Measurements from ENCODE around the gene RAI1. TPM values are rescaled to one million over a fixed set of nuclear protein-coding genes. Genes with fewer than 3 reads are reported as not detected.

Gene RAI1
- total RNA-seq, 1 donor from 2014 or later: 38.1 TPM

DNA sequence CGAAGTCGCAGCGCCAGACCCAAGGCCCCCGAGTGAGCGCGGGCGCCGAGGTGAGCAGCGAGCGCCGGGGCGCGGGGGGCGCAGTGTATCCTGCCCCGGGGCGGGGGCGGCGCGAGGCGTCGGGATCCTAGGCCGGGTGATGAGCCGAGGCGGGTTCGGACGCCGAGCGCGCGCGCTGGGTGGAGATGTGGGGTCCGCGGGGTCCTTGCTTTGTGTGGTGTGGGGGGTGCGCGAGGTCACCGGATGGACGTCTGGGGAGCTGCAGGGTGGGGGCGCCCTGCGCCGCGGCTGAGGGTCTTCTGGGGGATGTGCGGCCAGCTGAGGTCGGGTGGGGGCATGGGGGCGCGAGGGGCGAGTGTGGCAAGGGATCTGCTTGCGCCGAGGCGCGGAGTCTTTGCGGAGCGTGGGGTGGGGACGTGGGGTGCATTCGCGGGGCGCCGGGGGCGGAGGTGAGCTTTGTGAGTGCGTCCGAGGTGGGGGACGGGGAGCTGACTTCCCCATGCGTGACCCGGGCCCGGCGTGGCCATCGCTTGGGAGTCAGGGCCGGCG is 560 bp downstream of the RAI1 start:
- DNase-seq: peak; percentile 79
- peaks cover 31% of the 10 kb centered on the region for H3K4me1 ChIP-seq
- peak overlapping the region; percentile 70 for H3K4me3 ChIP-seq
- H3K27ac ChIP-seq: peak overlapping the region; percentile 91
- H3K36me3 ChIP-seq: no peaks in the 10 kb centered on the region
- intact Hi-C loops (cut with DNase I): loop anchor here (10.0 kb wide), 1 partner anchor 183 kb away; no protein-coding TSS in a partner anchor
- H3K27me3 ChIP-seq: no peaks in the 10 kb centered on the region
- no peaks in the 10 kb centered on the region for H3K9me3 ChIP-seq
- peak; percentile 19 for ATAC-seq
- TF ChIP-seq, protein P1, sequence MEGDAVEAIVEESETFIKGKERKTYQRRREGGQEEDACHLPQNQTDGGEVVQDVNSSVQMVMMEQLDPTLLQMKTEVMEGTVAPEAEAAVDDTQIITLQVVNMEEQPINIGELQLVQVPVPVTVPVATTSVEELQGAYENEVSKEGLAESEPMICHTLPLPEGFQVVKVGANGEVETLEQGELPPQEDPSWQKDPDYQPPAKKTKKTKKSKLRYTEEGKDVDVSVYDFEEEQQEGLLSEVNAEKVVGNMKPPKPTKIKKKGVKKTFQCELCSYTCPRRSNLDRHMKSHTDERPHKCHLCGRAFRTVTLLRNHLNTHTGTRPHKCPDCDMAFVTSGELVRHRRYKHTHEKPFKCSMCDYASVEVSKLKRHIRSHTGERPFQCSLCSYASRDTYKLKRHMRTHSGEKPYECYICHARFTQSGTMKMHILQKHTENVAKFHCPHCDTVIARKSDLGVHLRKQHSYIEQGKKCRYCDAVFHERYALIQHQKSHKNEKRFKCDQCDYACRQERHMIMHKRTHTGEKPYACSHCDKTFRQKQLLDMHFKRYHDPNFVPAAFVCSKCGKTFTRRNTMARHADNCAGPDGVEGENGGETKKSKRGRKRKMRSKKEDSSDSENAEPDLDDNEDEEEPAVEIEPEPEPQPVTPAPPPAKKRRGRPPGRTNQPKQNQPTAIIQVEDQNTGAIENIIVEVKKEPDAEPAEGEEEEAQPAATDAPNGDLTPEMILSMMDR (IDR thresholded peaks at IDR 0.05): no peak

DNA sequence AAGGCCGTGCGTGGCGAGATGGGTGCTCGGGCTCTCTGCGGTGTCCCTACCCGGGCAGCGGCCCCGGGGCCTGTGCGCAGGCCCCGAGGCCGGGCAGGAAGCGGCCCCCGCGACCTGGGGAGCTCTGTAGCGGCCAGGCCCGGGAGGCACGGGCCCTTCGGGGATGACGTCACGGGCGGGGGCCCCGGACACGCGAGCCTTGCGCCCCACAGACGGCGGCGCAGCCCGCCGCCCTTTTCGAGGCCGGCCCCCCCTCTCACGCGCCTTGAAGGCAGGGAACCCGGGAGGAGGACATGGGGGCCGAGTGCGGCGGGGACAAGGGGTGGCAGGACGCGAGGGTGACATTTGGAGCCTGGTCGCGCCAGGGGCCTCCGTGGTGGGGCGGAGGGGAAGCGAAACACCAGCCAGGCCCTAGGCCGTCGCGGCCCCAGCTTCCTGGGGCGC is 1.1 kb downstream of the RAI1 start:
- Histone ChIP-seq H3K27ac (peak overlapping the region; percentile 91), H3K27me3 (no peaks in the 10 kb centered on the region), H3K4me1 (peaks cover 36% of the 10 kb centered on the region), H3K4me3 (peak overlapping the region; percentile 70), H3K9me3 (no peaks in the 10 kb centered on the region), H3K36me3 (no peaks in the 10 kb centered on the region)
- TF ChIP-seq, protein P1 (IDR thresholded peaks at IDR 0.05): no peak
- ATAC-seq (peak; percentile 53), DNase-seq (peak; percentile 87)
- intact Hi-C loops (cut with DNase I): loop anchor here (10.0 kb wide), 1 partner anchor 182 kb away; no protein-coding TSS in a partner anchor

DNA sequence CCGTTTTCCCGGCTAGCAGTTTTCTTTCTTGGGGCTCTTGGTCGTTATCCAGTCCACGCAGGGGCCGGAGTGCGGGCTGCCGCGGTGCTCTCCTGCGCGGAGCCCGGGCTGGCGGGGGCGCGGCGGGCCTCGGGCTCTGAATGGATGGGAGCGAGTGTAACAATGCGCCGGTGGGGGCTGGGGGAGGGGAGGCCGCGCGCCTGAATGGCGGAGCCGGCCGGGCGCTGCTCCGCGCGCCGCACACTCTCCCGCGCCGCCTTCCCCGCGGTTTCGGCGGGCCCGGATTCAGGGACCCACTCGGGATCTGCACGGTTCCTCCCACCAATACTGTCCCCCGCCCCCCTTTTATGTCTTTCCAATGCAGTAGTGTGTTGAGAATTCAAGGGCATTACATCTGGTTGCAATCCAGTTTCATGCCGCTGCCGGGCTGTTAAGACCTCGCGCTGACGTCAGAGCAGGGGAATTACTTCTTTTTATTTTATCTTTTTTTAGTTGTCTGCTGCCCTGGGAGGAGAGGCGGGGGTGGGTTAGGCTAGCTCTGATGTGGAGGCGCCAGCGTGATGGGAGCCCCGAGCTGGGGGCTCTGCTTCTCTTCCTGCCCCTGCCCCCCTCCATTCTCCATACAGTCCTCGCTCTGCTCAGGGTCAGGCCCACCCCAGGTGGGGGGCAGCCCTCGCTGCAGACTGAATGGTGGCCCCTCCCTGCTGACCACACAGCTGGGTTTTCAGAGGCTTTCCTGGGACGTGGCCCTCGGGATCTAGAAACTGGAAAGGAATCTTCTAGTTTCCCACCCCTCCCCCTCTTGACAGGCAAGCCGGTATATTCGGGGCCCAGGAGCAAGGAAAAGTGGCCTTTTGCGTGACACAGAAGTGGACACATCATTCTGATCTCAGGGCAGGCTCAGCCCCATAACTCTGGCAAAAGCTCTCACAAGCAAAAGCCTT is 1.8 kb downstream of the RAI1 start:
- Histone ChIP-seq H3K4me3 (peak overlapping the region; percentile 70), H3K36me3 (no peaks in the 10 kb centered on the region), H3K9me3 (no peaks in the 10 kb centered on the region), H3K4me1 (peaks cover 43% of the 10 kb centered on the region), H3K27me3 (no peaks in the 10 kb centered on the region), H3K27ac (peak overlapping the region; percentile 91)
- intact Hi-C loops (cut with DNase I): loop anchor here (10.0 kb wide), 1 partner anchor 182 kb away; no protein-coding TSS in a partner anchor
- TF ChIP-seq, protein P1 (IDR thresholded peaks at IDR 0.05): no peak
- DNase-seq (peak; percentile 88), ATAC-seq (peak; percentile 60)

DNA sequence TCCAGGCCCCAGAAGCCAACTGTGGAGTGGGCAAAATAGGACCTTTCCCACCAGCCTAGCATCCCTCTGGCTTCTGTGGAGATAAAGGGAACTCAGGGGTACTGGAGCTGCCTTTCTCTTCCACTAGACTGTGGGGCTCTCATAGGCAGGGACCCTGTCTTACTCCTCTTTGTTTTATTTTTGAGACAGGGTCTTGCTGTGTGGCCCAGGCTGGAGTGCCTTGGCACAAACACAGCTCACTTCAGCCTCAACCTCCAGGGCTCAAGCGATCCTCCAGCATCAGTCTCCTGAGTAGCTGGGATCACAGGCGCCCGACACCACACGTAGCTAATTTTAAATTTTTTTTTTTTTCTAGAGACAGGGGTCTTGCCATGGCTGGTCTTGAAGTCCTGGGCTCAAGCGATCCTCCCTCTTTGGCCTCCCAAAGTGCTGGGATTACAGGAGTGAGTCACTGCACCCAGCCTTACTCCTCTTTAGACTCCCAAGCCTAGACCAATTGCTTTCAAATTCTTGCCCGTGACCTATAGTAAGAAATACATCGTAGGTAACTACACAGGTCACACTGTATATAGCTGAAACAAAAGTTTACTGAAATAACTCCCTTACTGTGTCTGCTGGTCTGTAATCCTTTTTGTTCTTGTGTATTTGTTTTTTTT is 2.6 kb downstream of the RAI1 start:
- H3K27ac ChIP-seq: peak overlapping the region; percentile 91
- intact Hi-C loops (cut with DNase I): loop anchor here (10.0 kb wide), 1 partner anchor 181 kb away; no protein-coding TSS in a partner anchor
- DNase-seq (no peak), ATAC-seq (no peak)
- H3K27me3 ChIP-seq: no peaks in the 10 kb centered on the region
- no peaks in the 10 kb centered on the region for H3K9me3 ChIP-seq
- peak overlapping the region; percentile 70 for H3K4me3 ChIP-seq
- TF ChIP-seq, protein P1 (IDR thresholded peaks at IDR 0.05): no peak
- H3K4me1 ChIP-seq: peaks cover 43% of the 10 kb centered on the region
- no peaks in the 10 kb centered on the region for H3K36me3 ChIP-seq
